ENCODE measurements around the gene TNS1.
"Not testable (repeated sequence)": the region's sequence is repeated elsewhere in the genome, so short reads cannot be mapped to it uniquely, and the experiment has no call there.

TNS1 gene

GRCh38 chr2:217791551-217791950 is 211.2 kb downstream of the TNS1 start:
- peak in 1 of 3 donors; percentile 24 for DNase-seq

DNA sequence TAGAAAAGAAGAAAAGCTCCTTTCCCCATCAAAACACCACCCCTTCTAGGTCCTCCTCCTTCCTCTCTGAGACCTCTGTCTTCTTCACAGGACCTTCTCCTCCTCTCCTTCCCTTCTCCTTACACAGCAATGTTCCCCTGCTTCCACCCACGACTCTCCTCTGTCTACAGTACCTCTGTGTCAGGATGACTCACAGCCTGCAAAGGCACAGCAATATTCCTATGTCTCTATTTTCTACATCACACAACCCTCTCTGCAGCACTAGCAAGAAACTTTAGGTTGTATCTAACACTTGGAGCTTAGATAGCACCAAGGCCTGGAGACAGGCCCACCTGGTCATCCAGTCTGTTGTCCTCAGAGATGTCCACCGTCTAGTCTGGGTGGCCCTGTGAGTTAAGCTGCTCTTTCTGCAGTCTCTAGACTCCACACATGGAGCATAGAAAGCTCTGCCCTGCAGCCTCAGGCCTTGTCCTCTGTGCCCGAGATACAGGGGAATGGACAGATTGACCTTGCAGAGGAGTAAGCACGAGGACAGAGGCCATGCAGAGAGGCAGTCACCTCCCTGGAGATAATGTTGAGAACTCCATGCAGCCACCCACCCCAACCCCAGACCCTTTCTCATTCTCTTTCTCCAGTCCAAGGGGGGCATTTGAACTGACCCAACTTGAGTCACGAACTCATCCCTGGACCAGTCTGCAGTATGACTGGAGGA is 212.0 kb downstream of the TNS1 start:
- DNase-seq = peak; percentile 77 to 86 (median 82)

GRCh38 chr2:217790195-217790594 is 212.6 kb downstream of the TNS1 start:
- peak; percentile 60 to 75 (median 64) for DNase-seq

- peak in 1 of 3 donors; percentile 34 for DNase-seq
Measured at GRCh38 chr2:217789736-217790181, 213.0 kb downstream of the TNS1 start.

GRCh38 chr2:217789003-217789735 is 213.6 kb downstream of the TNS1 start:
- peak; percentile 88 to 93 (median 90) for DNase-seq

DNA sequence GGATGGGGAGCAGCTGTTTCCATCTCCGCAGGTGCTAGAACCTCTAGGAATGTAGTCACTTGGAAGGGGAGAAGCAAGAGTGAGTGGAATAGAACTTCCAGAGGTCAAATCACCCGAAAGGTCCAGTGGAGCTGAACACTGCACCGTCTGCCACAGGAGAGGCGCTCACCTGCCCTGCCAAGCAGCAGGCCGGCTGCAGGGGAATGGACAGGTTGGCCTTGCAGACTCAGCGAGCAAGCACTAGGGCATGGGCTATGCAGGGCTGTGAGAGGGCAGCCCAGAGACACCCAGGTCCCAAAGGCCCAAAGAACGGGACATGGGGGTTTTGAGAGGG is 214.2 kb downstream of the TNS1 start:
- no peak for DNase-seq

DNA sequence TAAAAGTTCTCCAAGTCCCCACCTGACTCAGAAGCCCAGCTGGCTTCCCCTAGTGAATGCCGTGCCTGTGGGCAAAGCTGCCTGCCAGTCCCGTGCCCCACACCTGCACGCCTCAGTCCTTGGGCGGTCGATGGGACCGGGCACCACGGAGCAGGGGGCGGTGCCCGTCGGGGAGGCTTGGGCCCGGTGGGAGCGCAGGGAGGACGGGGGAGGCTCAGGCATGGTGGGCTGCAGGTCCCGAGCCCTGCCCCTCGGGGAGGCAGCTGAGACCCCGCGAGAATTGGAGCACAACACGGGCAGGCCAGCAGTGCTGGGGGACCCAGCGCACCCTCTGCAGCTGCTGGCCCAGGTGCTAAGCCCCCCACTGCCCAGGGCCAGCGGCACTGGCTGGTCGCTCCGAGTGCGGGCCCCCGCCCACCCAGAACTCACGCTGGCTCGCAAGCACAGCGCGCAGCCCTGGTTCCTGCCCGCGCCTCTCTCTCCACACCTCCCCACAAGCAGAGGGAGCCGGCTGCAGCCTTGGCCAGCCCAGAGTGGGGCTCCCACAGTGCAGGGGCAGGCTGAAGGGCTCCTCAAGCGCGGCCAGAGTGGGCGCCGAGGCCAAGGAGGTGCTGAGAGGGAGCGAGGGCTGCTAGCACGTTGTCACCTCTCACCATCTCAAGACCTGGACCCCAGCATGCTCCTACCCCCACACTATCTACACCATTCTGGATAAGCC is 215.5 kb downstream of the TNS1 start:
- DNase-seq = no peak

DNA sequence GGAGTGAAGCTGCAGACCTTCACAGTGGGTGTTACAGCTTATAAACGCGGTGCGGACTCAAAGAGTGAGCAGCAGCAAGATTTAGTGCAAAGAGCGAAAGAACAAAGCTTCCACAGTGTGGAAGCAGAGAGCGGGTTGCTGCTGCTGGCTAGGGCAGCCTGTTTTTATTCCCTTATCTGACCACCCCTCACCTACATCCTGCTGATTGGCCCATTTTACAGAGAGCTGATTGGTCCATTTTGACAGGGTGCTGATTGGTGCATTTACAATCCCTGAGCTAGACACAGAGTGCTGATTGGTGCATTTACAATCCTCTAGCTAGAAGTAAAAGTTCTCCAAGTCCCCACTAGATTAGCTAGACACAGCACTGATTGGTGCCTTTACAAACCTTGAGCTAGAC is 216.2 kb downstream of the TNS1 start:
- not testable (repeated sequence) for DNase-seq

- peak; percentile 74 to 85 (median 83) for DNase-seq
Measured at GRCh38 chr2:217785544-217786045, 217.2 kb downstream of the TNS1 start.

GRCh38 chr2:217784996-217785543 is 217.7 kb downstream of the TNS1 start:
- no peak for DNase-seq

DNA sequence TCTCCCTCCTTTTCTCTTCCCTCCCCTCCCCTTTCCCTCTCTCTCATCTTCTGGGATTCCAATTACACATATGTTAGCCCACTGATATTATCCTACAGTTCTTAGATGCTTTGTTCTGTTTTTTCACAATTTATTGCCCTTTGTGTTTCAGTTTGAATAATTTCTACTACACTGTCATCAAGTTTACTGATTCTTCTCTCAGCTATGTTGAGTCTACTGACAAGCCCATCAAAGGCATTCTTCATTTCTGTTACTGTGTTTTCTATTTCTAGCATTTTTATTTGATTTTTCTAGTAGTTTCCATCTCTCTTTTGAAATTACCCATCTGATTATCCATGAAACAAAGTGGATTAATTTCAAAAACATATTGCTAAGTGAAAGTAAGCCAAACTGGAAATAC is 219.6 kb downstream of the TNS1 start:
- DNase-seq = no peak

DNA sequence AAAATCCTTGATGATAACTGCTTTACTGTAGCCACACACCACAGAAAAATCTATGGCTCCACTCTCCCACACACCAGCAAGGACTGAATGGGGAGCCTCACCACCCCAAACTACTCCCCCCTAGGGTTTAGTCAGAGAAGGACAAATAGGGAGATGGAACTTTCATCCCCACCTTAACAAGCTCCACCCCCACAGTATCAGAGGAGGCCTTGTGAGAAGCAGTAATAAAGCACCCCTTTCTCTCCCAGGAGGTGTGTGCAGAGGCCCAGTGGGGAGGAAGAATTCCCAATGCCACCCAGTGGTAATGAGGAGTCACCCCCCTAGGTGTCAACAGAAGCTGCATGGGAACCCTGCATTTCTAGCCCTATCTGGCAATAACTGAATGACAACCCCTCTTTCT is 224.9 kb downstream of the TNS1 start:
- no peak for DNase-seq

- no peak for DNase-seq
Measured at GRCh38 chr2:217776631-217777030, 226.2 kb downstream of the TNS1 start.

- DNase-seq = peak in 2 of 3 donors; percentile 34 to 39
Measured at GRCh38 chr2:217775920-217776503, 226.8 kb downstream of the TNS1 start.

DNA sequence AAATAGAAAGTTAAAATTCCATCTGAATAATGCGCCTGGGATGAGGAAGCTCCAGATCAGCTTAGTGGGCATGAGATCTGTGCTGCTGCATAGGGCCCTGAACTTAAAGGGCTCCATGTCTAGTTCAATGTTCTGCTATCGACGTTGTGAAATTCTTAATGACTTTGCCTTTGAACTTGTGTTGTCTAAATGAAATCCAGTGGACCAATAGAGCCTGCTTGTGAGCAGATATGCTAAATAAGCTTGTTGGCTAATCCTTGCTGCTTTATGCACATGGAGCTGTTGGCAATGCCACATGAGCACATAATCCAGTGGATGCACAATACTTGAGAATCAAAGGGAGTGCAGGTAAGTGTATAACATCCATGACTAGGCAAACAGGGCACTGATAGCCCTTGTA is 228.6 kb downstream of the TNS1 start:
- no peak for DNase-seq

DNA sequence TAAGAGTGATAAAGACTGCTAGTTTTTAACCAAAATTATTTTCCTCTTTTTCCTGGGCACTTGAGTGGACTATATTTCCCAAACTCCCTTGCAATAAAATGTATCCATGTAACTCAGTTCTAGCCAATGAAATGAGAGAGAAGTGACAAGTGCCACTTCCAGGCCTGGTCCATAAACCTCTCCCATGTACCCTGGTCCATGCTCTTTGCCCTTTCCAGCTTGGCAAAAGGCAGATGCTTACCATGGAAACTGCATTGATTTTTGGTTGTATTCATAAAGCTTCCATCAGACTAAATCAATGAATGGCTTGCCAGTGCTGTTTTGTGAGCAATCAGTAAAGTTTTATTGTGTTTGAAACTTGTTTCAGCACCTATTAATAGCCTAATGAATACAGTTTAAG is 229.3 kb downstream of the TNS1 start:
- DNase-seq = no peak

DNA sequence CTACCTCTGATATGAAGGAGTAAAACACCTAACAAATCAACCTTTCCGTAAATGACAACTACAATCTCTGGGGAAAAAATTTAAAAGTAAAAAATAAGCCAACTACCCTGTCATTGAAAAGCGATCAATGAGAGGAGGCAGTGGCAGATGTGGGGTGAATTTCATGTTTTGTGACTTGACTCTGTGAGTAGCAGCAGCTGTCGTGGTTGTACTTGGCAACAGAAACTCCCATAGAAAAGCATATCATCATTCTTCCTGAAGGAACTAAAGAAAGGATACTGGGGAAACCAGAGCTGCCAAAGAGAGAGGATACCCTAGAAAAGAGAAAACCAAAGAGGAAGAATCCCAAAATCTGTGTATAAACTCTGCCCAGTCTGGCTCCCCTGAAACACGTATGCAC is 236.4 kb downstream of the TNS1 start:
- no peak for DNase-seq

GRCh38 chr2:217761645-217762277 is 241.0 kb downstream of the TNS1 start:
- DNase-seq = no peak

- DNase-seq = no peak
Measured at GRCh38 chr2:217759991-217760390, 242.8 kb downstream of the TNS1 start.

DNA sequence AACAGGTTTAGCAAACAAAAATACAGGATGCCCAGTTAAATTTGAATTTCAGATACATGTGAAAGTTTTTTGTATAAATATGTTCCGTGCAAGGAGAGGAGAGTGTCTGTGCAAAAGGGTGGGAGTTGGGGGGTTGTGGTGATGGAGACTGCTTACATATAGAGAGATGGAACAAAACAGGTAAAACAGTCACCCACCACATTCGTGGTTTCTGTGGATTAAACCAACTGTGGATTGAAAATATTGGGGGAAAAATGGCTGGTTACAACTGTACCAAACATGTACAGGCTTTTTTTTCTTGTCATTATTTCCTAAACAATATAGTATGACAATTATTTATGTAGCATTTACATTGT is 245.7 kb downstream of the TNS1 start:
- DNase-seq = no peak

DNA sequence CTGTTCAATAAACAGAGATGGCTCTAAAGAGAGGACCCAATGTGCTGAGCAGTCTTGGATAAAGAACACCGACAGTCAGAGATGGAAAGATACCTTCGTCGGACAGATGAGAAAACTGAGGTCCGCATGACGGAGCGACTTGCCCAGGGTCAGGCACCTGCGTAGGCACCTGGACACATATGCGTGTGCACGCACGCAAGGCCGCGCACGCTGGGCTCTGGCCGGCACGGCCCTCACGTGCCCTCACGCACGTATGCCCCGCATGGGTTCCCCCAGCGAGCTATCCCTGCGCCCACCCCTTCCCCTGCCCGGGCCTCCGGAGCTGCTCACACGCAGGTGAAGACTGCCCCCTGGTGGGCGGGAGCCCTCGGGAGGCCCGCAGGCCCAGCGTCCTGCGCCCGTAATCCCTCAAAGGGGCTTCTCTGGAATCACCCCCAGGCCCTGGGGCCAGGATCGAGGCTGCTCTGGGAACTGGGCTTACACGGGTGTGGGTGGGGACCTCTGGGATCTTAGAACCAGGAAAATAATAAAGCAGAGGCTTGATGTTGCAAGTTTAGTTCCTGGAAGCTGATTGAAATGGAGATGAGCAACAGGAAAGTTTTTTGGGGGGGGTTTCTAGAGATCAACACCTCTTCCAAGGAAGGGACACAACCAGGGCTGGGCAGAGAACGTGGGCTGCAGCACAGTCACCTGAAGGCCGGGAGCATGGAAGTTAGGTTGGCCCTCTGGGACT is 246.3 kb downstream of the TNS1 start:
- peak; percentile 68 to 92 (median 78) for DNase-seq

Data from suppressor macrophage treated with lipopolysaccharide for 1 hour (primary cell).